CD4-positive, alpha-beta T cell treated with Interleukin-4 for 1 hour (primary cell): ENCODE measurements around the gene MYOCOS.
"Not testable (repeated sequence)": the region's sequence is repeated elsewhere in the genome, so short reads cannot be mapped to it uniquely, and the experiment has no call there.

ENCODE experiments used
- DNase-seq, 2 donors: peaks; one replicate each; pipeline ENCODE4 v3.0.0-alpha.2; 2020 to 2022

Gene MYOCOS

GRCh38 chr1:171627020-171627419, 5.0 kb downstream of the MYOCOS start:
- no peak for DNase-seq

- no peak for DNase-seq
These were observed 6.2 kb downstream of the MYOCOS start for GRCh38 chr1:171628225-171628624.

GRCh38 chr1:171635661-171636060, 13.6 kb downstream of the MYOCOS start:
- no peak for DNase-seq

- DNase-seq = no peak
These were observed 14.1 kb downstream of the MYOCOS start for GRCh38 chr1:171636141-171636540.

GRCh38 chr1:171637928-171638576, 16.0 kb downstream of the MYOCOS start:
- DNase-seq = no peak

GRCh38 chr1:171640225-171640624, 18.2 kb downstream of the MYOCOS start:
- no peak for DNase-seq

- DNase-seq = no peak
These were observed 19.2 kb downstream of the MYOCOS start for GRCh38 chr1:171641076-171641864.

GRCh38 chr1:171642197-171642596, 20.2 kb downstream of the MYOCOS start:
- DNase-seq = no peak

GRCh38 chr1:171643156-171643555, 21.1 kb downstream of the MYOCOS start:
- no peak for DNase-seq

- peak; percentile 64 for DNase-seq
These were observed 22.9 kb downstream of the MYOCOS start for GRCh38 chr1:171644805-171645483.

GRCh38 chr1:171645553-171646248, 23.7 kb downstream of the MYOCOS start:
- no peak for DNase-seq

GRCh38 chr1:171646249-171646560, 24.2 kb downstream of the MYOCOS start:
- no peak for DNase-seq

- DNase-seq = no peak
These were observed 30.3 kb downstream of the MYOCOS start, which contains the start of gene MYOC for GRCh38 chr1:171652234-171652822. Gene MYOC (minus strand): TSS chr1:171652688. CDS start chr1:171652611, 77 bp downstream.

GRCh38 chr1:171653796-171654195, 31.8 kb downstream of the MYOCOS start:
- no peak for DNase-seq

GRCh38 chr1:171654201-171654941, 32.3 kb downstream of the MYOCOS start:
- no peak for DNase-seq

GRCh38 chr1:171654942-171655745, 33.1 kb downstream of the MYOCOS start:
- DNase-seq = peak; percentile 45 to 54

- no peak for DNase-seq
These were observed 33.7 kb downstream of the MYOCOS start for GRCh38 chr1:171655746-171656116.

GRCh38 chr1:171656206-171656605, 34.2 kb downstream of the MYOCOS start:
- not testable (repeated sequence) for DNase-seq

- DNase-seq = no peak
These were observed 39.1 kb downstream of the MYOCOS start for GRCh38 chr1:171661076-171661650.

- no peak for DNase-seq
These were observed 41.2 kb downstream of the MYOCOS start for GRCh38 chr1:171663036-171663853.
